Aorta (tissue), 5 donors: Measurements from ENCODE around the gene FKBP15. TPM values are rescaled to one million over a fixed set of nuclear protein-coding genes. Genes with fewer than 3 reads are reported as not detected.

ENCODE experiments used
- ATAC-seq: fragments of 200-7000 bp; cut with Tn5 transposase; one replicate; pipeline ENCODE4 v1.9.1; 2022; ENCODE audit warnings: moderate library complexity; ENCODE audit not compliant: low FRiP score
- DNase-seq, 2 donors: peaks; one replicate each; pipeline ENCODE4 v3.0.0-alpha.2; 2020
- H3K27ac ChIP-seq, 2 donors: one replicate each; pipeline ENCODE4 v1.5.1; 2013; ENCODE audit warnings: low read length in 2 of 2, mild to moderate bottlenecking in 2 of 2, moderate library complexity in 2 of 2, control low read depth in 1 of 2, inconsistent platforms in 1 of 2, low read depth in 1 of 2
- H3K27me3 ChIP-seq, 2 donors: one replicate each; pipeline ENCODE4 v1.6.1; 2013; ENCODE audit warnings: control low read depth in 1 of 2, low read length in 1 of 2, mild to moderate bottlenecking in 1 of 2, moderate library complexity in 1 of 2; ENCODE audit not compliant: insufficient read depth in 2 of 2, control insufficient read depth in 1 of 2
- H3K36me3 ChIP-seq, 2 donors: one replicate each; pipeline ENCODE4 v1.6.1; 2013; ENCODE audit warnings: control low read depth in 1 of 2, low read length in 1 of 2, mild to moderate bottlenecking in 1 of 2; ENCODE audit not compliant: insufficient read depth in 2 of 2, control insufficient read depth in 1 of 2
- H3K4me1 ChIP-seq, 2 donors: one replicate each; pipeline ENCODE4 v1.6.1; 2013; ENCODE audit warnings: low read length in 2 of 2, control low read depth in 1 of 2, mild to moderate bottlenecking in 1 of 2, moderate library complexity in 1 of 2; ENCODE audit not compliant: insufficient read depth in 2 of 2, control insufficient read depth in 1 of 2
- H3K4me3 ChIP-seq, 2 donors: one replicate each; pipeline ENCODE4 v1.5.1; 2013; ENCODE audit warnings: low read length in 2 of 2, control low read depth in 1 of 2, mild to moderate bottlenecking in 1 of 2
- H3K9me3 ChIP-seq: one replicate; pipeline ENCODE4 v1.6.1; 2013; ENCODE audit warnings: mild to moderate bottlenecking, low read length; ENCODE audit not compliant: control insufficient read depth
- WGBS, 2 donors: extraction: QIAGEN DNeasy Blood & Tissue Kit; methylation state at CpG; one replicate each; pipeline ENCODE4 v1.1.7; 2013; 5-methylcytosine and 5-hydroxymethylcytosine counted together
- intact Hi-C, 2 donors: fragments of 100-400 bp; cut with DNase I; formaldehyde crosslinking; loops; one replicate each; pipeline versions ENCODE4 v1.14.2 to v1.15.0; 2022
- long read RNA-seq, 2 donors: library from polyadenylated mRNA; unstranded; transcript quantifications; one replicate each; pipeline ENCODE4 v2.0.0, GENCODE V29; 2020 to 2021
- polyA plus RNA-seq, 2 donors: library from polyadenylated mRNA; stranded (reverse); fragments of 200-250 nt; gene quantifications; one replicate each; pipeline ENCODE4 v1.2.3, GENCODE V29; 2013
- total RNA-seq, 2 donors: library from RNA; stranded (reverse); fragmentation: NEBNext Ultra II Directional; extraction: Animal tissue kit (Norgen Biotek cat#: 25700); gene quantifications; one replicate each; pipeline ENCODE4 v1.2.1, GENCODE V29; 2021
- donor health status: healthy with polysubstance abuse.
- donor health status: Bipolar disorder and iron deficiency.
- donor health status: DM: no; HTN: no; CAD: no.
- donor health status: DM: no; HTN: no; CAD: no.
- donor health status: DM: yes; HTN: yes; CAD: no.

Gene FKBP15, protein sequence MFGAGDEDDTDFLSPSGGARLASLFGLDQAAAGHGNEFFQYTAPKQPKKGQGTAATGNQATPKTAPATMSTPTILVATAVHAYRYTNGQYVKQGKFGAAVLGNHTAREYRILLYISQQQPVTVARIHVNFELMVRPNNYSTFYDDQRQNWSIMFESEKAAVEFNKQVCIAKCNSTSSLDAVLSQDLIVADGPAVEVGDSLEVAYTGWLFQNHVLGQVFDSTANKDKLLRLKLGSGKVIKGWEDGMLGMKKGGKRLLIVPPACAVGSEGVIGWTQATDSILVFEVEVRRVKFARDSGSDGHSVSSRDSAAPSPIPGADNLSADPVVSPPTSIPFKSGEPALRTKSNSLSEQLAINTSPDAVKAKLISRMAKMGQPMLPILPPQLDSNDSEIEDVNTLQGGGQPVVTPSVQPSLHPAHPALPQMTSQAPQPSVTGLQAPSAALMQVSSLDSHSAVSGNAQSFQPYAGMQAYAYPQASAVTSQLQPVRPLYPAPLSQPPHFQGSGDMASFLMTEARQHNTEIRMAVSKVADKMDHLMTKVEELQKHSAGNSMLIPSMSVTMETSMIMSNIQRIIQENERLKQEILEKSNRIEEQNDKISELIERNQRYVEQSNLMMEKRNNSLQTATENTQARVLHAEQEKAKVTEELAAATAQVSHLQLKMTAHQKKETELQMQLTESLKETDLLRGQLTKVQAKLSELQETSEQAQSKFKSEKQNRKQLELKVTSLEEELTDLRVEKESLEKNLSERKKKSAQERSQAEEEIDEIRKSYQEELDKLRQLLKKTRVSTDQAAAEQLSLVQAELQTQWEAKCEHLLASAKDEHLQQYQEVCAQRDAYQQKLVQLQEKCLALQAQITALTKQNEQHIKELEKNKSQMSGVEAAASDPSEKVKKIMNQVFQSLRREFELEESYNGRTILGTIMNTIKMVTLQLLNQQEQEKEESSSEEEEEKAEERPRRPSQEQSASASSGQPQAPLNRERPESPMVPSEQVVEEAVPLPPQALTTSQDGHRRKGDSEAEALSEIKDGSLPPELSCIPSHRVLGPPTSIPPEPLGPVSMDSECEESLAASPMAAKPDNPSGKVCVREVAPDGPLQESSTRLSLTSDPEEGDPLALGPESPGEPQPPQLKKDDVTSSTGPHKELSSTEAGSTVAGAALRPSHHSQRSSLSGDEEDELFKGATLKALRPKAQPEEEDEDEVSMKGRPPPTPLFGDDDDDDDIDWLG
- total RNA-seq (10 to 100 TPM; 26.4 to 48.3 TPM), polyA plus RNA-seq (10 to 100 TPM in 1 of 2 donors, 1 to 10 TPM in 1; 8.4 to 13.9 TPM)
- long read RNA-seq, donor 1, partial matches to known transcripts, result 40 of 60 reads
- long read RNA-seq, donor 1, other reads (novel, unspliced or antisense), result 18 of 60 reads
- long read RNA-seq, donor 2, partial matches to known transcripts, result 13 of 19 reads
- long read RNA-seq, donor 2, other reads (novel, unspliced or antisense), result 6 of 19 reads

DNA sequence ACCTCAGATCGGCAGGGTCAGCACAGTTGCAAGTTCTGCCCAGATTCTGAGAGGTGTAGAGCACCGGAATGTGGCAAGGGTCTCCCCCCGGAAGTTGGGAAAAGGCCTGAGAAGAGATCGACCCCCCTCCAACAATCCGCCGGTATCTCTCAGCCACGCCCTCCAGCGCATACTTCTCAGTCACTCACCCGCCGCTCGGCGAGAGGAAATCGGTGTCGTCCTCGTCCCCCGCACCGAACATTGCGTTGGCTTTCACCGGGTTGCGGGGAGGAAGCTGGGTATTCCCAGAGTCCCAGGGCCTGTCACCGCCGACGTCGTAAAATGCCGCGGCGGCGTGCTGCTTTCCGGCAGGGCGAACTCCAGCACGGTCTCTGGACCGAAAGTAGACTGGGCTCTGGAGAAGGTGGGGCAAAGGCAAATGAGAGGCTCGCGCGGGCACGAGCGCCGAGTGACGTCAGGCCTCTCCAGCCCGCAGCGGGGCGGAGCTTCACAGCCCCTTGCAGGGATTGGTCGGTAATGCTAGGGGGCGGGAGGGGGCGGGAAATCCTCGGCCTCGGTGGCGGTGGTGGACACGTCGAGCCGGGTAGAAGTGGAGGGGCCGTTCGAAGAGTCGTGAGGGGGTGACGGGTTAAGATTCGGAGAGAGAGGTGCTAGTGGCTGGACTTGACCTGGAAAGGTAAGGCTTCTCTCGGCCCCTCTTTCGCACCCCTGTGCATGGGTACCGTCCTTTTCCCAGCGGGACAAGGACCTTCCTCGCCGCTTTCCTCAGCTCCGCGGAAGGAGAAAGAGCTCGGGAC lies at the start of gene FKBP15, which contains the start of gene SLC31A1:
Gene FKBP15, minus strand, starts transcription at position 275 of the 797 bp plus-strand sequence. Its CDS starts 34 bp downstream, at position 241.
Gene SLC31A1, plus strand, starts transcription at position 542 of the 797 bp plus-strand sequence. CDS start 34,605 bp downstream, outside the sequence.
- intact Hi-C loops, result loop anchor here in 1 of 2 donors (2.0 kb wide), 2 partner anchors 54 to 180 kb away; partner anchors contain the start of genes ALAD, CDC26 and PRPF4

DNA sequence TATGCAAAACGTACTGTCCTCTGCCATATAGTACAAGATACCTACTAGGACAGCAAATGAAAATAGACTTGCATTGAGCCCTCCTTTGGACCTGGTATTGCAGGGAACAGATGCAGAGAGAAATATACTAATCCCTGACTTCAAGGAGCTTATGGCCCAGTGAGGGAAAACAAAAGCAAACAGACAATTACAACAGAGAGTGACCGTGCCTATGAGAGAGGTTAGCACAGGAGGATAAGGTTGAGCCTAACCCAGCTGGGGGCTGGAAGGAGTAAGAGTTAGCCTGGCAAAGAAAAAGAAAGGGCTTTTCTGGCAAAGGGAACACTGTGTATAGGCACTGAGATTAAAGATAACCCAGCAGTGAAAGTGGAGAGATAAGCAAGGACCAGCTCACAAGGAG lies 48.8 kb upstream of the FKBP15 start:
- 84 to 85% methylated on average over 2 of the region's 2 CpGs for WGBS, 2 donors
- no peaks in the 10 kb centered on the region for H3K9me3 ChIP-seq
- H3K4me3 ChIP-seq, result no peak overlapping the region
- intact Hi-C loops, result loop anchor here (10.0 kb wide), 3 partner anchors 135 to 385 kb away; partner anchors contain the start of gene ALAD (in 1 of the 2)
- H3K27me3 ChIP-seq, result no peaks in the 10 kb centered on the region
- ATAC-seq, result no peak
- no peaks in the 10 kb centered on the region for H3K4me1 ChIP-seq
- H3K27ac ChIP-seq, result no peak overlapping the region
- DNase-seq, result no peak
- H3K36me3 ChIP-seq, result peaks cover 10 to 12% of the 10 kb centered on the region in 2 donors

More for the DNA sequence above, at the start of gene FKBP15, which contains the start of gene SLC31A1:
- H3K36me3 ChIP-seq, result no peaks in the 10 kb centered on the region
- H3K9me3 ChIP-seq, result no peaks in the 10 kb centered on the region
- peak; percentile 99 for DNase-seq
- WGBS, 2 donors, result 0% methylated on average over 54 to 65 of the region's 65 CpGs
- peak; percentile 100 for ATAC-seq
- peaks cover 0 to 13% of the 10 kb centered on the region in 2 donors for H3K4me1 ChIP-seq
- peak within 1 kb of the TSS; percentile 76 to 82 for H3K4me3 ChIP-seq
- peak within 1 kb of the TSS in 1 of 2 donors; percentile 55 for H3K27ac ChIP-seq
- no peaks in the 10 kb centered on the region for H3K27me3 ChIP-seq

DNA sequence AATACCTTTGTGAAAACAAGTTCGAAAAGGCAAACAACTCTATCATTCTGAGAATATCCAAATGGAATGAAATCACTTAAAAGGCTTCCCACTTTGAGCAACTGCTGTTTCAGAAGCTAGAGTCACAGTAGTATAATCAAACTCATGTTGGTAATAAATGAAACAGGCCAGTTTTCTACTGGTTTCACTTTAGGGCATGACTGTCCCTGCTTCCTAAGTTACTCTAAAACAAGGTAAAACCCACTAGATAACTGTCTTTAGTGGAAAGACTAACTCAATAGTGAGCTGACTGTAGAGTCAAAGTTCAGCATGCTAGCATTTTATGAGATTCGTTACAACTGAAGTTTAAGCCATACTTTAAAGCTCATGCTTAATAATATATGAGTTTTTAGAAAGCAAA lies 48.3 kb upstream of the FKBP15 start:
- H3K27ac ChIP-seq, result no peak overlapping the region
- peaks cover 11 to 12% of the 10 kb centered on the region in 2 donors for H3K36me3 ChIP-seq
- no peak for ATAC-seq
- no peaks in the 10 kb centered on the region for H3K9me3 ChIP-seq
- DNase-seq, result no peak
- H3K4me3 ChIP-seq, result no peak overlapping the region
- WGBS, 2 donors, result 86% methylated on average over 2 of the region's 2 CpGs
- H3K4me1 ChIP-seq, result no peaks in the 10 kb centered on the region
- H3K27me3 ChIP-seq, result no peaks in the 10 kb centered on the region
- intact Hi-C loops, result no loop called here

DNA sequence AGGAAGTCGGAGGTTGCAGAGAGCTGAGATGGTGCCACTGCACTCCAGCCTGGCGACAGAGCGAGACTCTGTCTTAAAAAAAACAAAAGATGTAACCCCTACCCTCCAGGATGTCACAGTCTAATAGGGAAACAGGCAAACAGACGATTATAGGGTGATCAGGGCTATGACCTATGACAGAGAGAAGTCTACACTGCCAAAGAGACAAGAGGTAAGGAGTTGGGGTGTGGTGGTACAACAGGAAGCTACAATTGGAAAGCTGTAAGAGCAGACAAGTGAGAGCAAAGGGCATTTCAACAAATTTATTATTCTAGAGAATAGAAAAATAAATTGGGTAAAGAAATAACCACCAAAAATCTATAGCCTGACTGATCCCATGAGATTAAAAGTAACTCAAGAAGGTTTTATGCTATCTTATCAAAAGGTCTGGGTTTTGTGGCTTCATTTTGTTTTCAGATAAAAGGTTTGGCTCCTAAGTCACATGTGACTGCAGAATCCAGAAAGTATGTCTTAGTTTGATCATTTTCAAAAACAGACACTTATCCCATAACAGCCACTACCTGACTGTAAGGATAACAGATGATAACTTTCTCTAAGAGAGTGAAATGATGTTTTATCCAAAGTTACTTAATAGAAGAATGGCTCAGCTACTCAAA lies 47.0 kb upstream of the FKBP15 start:
- WGBS, 2 donors, result 83 to 92% methylated on average over 4 of the region's 4 CpGs
- Histone ChIP-seq H3K27ac (no peak overlapping the region), H3K36me3 (peaks cover 11 to 12% of the 10 kb centered on the region in 2 donors), H3K4me3 (no peak overlapping the region), H3K27me3 (no peaks in the 10 kb centered on the region), H3K9me3 (no peaks in the 10 kb centered on the region), H3K4me1 (no peaks in the 10 kb centered on the region)
- DNase-seq, result no peak
- intact Hi-C loops, result no loop called here
- no peak for ATAC-seq

DNA sequence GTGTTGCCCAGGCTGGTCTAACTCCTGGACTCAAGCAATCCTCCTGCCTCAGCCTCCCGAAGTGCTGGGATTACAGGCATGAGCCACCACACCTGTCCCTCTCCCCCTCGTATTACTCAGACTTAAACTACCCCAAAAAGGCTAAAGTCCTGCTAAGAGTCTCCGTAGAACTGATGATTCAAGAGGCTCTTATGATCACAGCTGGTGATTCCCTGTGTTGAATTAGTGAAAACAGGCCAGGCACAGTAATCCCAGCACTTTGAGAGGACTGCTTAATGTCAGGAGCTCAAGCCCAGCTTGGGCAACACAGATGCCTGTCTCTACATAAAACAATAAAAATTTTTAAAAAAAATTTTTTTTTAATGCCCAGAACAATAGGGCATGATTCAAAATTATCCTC lies 45.1 kb upstream of the FKBP15 start:
- no peaks in the 10 kb centered on the region for H3K9me3 ChIP-seq
- ATAC-seq (no peak), DNase-seq (no peak)
- intact Hi-C loops, result no loop called here
- no peaks in the 10 kb centered on the region for H3K27me3 ChIP-seq
- H3K4me1 ChIP-seq, result no peaks in the 10 kb centered on the region
- WGBS, 2 donors, result 87% methylated on average over 3 of the region's 3 CpGs
- H3K36me3 ChIP-seq, result peaks cover 12% of the 10 kb centered on the region in 2 donors
- no peak overlapping the region for H3K4me3 ChIP-seq
- no peak overlapping the region for H3K27ac ChIP-seq

DNA sequence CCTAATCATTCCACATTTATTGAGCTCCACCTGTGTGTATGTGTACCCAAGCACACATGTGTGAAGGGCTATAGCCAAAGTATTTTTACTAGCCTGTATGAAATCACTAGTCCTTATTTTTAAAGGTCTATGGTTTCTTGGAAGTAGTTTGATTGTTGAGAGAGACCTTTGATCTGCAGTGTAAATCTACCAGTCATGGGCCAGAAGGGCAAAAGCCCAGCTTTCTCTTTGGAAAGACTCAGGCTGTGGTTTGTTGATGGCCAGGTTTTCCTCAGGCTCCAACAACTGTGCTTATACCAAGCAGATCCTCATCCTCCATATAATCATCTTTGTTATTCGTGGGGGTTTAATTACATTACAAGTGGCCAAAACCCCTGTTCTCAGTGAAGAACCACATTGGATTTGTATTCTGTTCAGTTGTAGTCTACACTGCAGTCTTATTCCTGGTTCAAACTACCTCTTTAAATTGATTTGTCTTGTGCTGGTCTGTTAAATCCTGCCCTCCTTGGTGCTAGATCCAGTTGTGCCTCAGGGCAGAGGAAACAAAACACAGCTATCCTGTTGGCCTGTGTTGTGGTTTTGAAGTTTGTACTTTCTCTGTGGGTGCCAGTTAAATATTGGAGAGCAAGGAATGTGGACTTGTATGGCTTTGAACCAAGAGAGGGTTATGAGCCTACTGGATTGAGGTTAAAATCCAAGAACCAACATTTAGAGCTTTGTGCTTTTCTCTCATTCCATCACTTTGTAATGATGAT lies 41.0 kb upstream of the FKBP15 start:
- 88 to 96% methylated on average over 1 of the region's 1 CpG for WGBS, 2 donors
- ATAC-seq (no peak), DNase-seq (no peak)
- Histone ChIP-seq H3K27me3 (no peaks in the 10 kb centered on the region), H3K36me3 (peaks cover 5 to 15% of the 10 kb centered on the region in 2 donors), H3K27ac (no peak overlapping the region), H3K9me3 (no peaks in the 10 kb centered on the region), H3K4me3 (no peak overlapping the region), H3K4me1 (no peaks in the 10 kb centered on the region)
- intact Hi-C loops, result no loop called here

DNA sequence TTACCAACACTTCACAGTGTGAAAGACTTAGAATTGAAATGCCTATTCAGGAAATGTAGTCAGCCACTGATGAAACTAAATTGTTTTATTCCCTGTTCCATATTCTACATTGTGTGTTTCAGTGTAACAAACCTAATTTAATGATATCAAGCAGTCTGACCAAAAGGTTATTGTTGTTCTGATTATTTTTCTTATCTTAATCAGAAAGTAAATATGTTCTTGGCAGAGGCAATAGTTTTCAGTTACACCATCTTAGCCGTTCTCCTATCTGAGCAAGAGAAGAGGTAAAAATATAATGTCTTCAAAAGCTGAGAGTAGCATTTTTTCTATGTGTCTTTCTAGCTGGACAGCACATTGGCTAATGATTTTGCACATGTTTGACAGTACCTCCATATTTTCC lies 37.2 kb upstream of the FKBP15 start:
- 15 to 38% methylated on average over 1 of the region's 1 CpG for WGBS, 2 donors
- Histone ChIP-seq H3K4me3 (no peak overlapping the region), H3K9me3 (no peaks in the 10 kb centered on the region), H3K4me1 (no peaks in the 10 kb centered on the region), H3K27me3 (no peaks in the 10 kb centered on the region), H3K27ac (no peak overlapping the region), H3K36me3 (peaks cover 5 to 13% of the 10 kb centered on the region in 2 donors)
- no peak for ATAC-seq
- intact Hi-C loops, result no loop called here
- DNase-seq, result no peak
